PFSK-1 (cell line): ENCODE measurements around the gene NEK11.

Experiments
- FOXP2 ChIP-seq: optimal IDR thresholded peaks from 2 replicates; pipeline ENCODE3; 2011; ENCODE audit warnings: borderline replicate concordance, control low read depth, inconsistent platforms; ENCODE audit not compliant: insufficient read depth; ENCODE audit errors: extremely low read length, extremely low read depth
- POLR2AphosphoS5 ChIP-seq: IDR thresholded peaks from 2 replicates; pipeline ENCODE4 v1.6.1; 2012; ENCODE audit warnings: low read depth, mild to moderate bottlenecking, control low read depth, low read length, moderate library complexity
- REST ChIP-seq, 2 experiments: IDR thresholded peaks; 2 replicates each; pipeline versions ENCODE4 v1.6.1 to v1.8.0; 2011 to 2012; ENCODE audit warnings: low read depth in 2 of 2, low read length in 2 of 2, control low read depth in 1 of 2, inconsistent platforms in 1 of 2, mild to moderate bottlenecking in 1 of 2, moderate library complexity in 1 of 2; ENCODE audit not compliant: insufficient read depth in 1 of 2
- TAF1 ChIP-seq: IDR thresholded peaks from 2 replicates; pipeline ENCODE4 v1.6.1; 2012; ENCODE audit warnings: low read length, control low read depth, borderline replicate concordance; ENCODE audit not compliant: insufficient read depth

GRCh38 chr3:131363275-131363674 is 336.6 kb downstream of the NEK11 start:
- no peak for TF ChIP-seq POLR2AphosphoS5
- TF ChIP-seq REST (IDR thresholded peaks at IDR 0.05; ENCODE audit: insufficient read depth in 1 of 2, low read depth in 2 of 2, low read length in 2 of 2) = no peak
- TF ChIP-seq TAF1 = no peak
- TF ChIP-seq FOXP2 = no peak
